ENCODE measurements around the gene STK33. TPM values are rescaled to one million over a fixed set of nuclear protein-coding genes. Genes with fewer than 3 reads are reported as not detected.

STK33 gene
- polyA plus RNA-seq, 1 of the 3 experiments (the other 2 are of a cell fraction) = 12.3 TPM

GRCh38 chr11:8352103-8352875, 241.7 kb downstream of the STK33 start:
- CTCF ChIA-PET = interaction anchor here (1.1 to 1.3 kb wide), 2 partner anchors 89 to 346 kb away, joined by 3 read pairs; partner anchors contain the start of gene LMO1

GRCh38 chr11:8351223-8351622, 242.8 kb downstream of the STK33 start:
- Histone ChIP-seq H3K4me1 (ENCODE audit: control insufficient read depth in 1 of 2, insufficient read depth in 2 of 2, low read depth in 1 of 2, low read length in 1 of 2) (peaks cover 0 to 28% of the 10 kb centered on the region in 2 experiments; a peak in 1 of 4 replicates), H3F3A (replicated peaks; ENCODE audit: insufficient read depth) (no peaks in the 10 kb centered on the region), H3K4me2 (no peak overlapping the region), H2AFZ (ENCODE audit: low read depth) (no peak overlapping the region), H3K9ac (no peak overlapping the region), H3K9me3 (no peaks in the 10 kb centered on the region), H3K36me3 (replicated peaks in 1 of 2; ENCODE audit: control insufficient read depth in 1 of 2, insufficient read depth in 2 of 2, low read length in 1 of 2) (no peaks in the 10 kb centered on the region), H3K4me3 (ENCODE audit: low read depth in 2 of 2, low read length in 1 of 2) (no peak overlapping the region), H3K9me2 (no peaks in the 10 kb centered on the region), H3K79me2 (ENCODE audit: insufficient read depth) (no peaks in the 10 kb centered on the region), H4K20me1 (ENCODE audit: insufficient read depth) (no peaks in the 10 kb centered on the region), H3K27ac (ENCODE audit: low read depth in 2 of 2, low read length in 1 of 2) (no peak overlapping the region), H3K27me3 (ENCODE audit: insufficient read depth) (no peaks in the 10 kb centered on the region; the same call in 1 of the 2 replicates)
- ChIA-PET POLR2A (no interaction called here), CTCF (interaction anchor here (0.5 to 1.6 kb wide), 7 partner anchors 13 to 631 kb away, joined by 3 to 9 read pairs (median 4); partner anchors contain the start of gene LMO1)
- TF ChIP-seq JUND (IDR thresholded peaks at IDR 0.05) (no peak), CTCF (IDR thresholded peaks at IDR 0.05) (no peak), IRF3 (IDR thresholded peaks at IDR 0.05; ENCODE audit: low read depth, low read length) (no peak), GABPA (IDR thresholded peaks at IDR 0.05; ENCODE audit: low read depth) (no peak), USF1 (IDR thresholded peaks at IDR 0.05; ENCODE audit: borderline replicate concordance, low read depth) (no peak), MEF2A (IDR thresholded peaks at IDR 0.05; ENCODE audit: borderline replicate concordance, low read depth) (no peak)
- DNase-seq = no peak
- 72% methylated on average over 8 of the region's 8 CpGs for WGBS (ENCODE audit: low lambda C conversion rate)

More at GRCh38 chr11:8352103-8352875, 241.7 kb downstream of the STK33 start:
- POLR2A ChIA-PET = interaction anchor here (0.6 kb wide), 1 partner anchor 124 kb away, joined by 3 read pairs; no protein-coding TSS in a partner anchor
- TF ChIP-seq, protein P1, sequence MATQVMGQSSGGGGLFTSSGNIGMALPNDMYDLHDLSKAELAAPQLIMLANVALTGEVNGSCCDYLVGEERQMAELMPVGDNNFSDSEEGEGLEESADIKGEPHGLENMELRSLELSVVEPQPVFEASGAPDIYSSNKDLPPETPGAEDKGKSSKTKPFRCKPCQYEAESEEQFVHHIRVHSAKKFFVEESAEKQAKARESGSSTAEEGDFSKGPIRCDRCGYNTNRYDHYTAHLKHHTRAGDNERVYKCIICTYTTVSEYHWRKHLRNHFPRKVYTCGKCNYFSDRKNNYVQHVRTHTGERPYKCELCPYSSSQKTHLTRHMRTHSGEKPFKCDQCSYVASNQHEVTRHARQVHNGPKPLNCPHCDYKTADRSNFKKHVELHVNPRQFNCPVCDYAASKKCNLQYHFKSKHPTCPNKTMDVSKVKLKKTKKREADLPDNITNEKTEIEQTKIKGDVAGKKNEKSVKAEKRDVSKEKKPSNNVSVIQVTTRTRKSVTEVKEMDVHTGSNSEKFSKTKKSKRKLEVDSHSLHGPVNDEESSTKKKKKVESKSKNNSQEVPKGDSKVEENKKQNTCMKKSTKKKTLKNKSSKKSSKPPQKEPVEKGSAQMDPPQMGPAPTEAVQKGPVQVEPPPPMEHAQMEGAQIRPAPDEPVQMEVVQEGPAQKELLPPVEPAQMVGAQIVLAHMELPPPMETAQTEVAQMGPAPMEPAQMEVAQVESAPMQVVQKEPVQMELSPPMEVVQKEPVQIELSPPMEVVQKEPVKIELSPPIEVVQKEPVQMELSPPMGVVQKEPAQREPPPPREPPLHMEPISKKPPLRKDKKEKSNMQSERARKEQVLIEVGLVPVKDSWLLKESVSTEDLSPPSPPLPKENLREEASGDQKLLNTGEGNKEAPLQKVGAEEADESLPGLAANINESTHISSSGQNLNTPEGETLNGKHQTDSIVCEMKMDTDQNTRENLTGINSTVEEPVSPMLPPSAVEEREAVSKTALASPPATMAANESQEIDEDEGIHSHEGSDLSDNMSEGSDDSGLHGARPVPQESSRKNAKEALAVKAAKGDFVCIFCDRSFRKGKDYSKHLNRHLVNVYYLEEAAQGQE (IDR thresholded peaks at IDR 0.05; ENCODE audit: low read depth, low read length) = peak; percentile 90
- no peak for TF ChIP-seq MEF2A (IDR thresholded peaks at IDR 0.05; ENCODE audit: borderline replicate concordance, low read depth)
- Histone ChIP-seq H4K20me1 (ENCODE audit: insufficient read depth) (no peaks in the 10 kb centered on the region), H3K9me3 (no peaks in the 10 kb centered on the region), H3F3A (replicated peaks; ENCODE audit: insufficient read depth) (no peaks in the 10 kb centered on the region), H3K36me3 (replicated peaks in 1 of 2; ENCODE audit: control insufficient read depth in 1 of 2, insufficient read depth in 2 of 2, low read length in 1 of 2) (no peaks in the 10 kb centered on the region), H3K9me2 (no peaks in the 10 kb centered on the region), H3K27ac (ENCODE audit: low read depth in 2 of 2, low read length in 1 of 2) (no peak overlapping the region), H3K4me3 (ENCODE audit: low read depth in 2 of 2, low read length in 1 of 2) (no peak overlapping the region), H3K4me1 (ENCODE audit: control insufficient read depth in 1 of 2, insufficient read depth in 2 of 2, low read depth in 1 of 2, low read length in 1 of 2) (peaks cover 0 to 38% of the 10 kb centered on the region in 2 experiments; a peak in 1 of 4 replicates), H2AFZ (ENCODE audit: low read depth) (no peak overlapping the region), H3K4me2 (no peak overlapping the region), H3K79me2 (ENCODE audit: insufficient read depth) (no peaks in the 10 kb centered on the region), H3K9ac (no peak overlapping the region), H3K27me3 (ENCODE audit: insufficient read depth) (no peaks in the 10 kb centered on the region; the same call in 1 of the 2 replicates)
- no peak for DNase-seq
- WGBS (ENCODE audit: low lambda C conversion rate) = 73% methylated on average over 4 of the region's 4 CpGs
